ENCODE results near the gene NOTCH1. TPM values are rescaled to one million over a fixed set of nuclear protein-coding genes. Genes with fewer than 3 reads are reported as not detected.

The NOTCH1 gene
- total and polyA plus RNA-seq, 12 donors = 0.81 to 31.5 (median 24.0) TPM

- Histone ChIP-seq H3K27me3 (peaks cover 4% of the 10 kb centered on the region), H3K36me3 (replicated peaks in 1 of 2) (no peaks in the 10 kb centered on the region), H3K27ac (no peak overlapping the region), H3K4me3 (no peak overlapping the region), H3K9me3 (replicated peaks in 1 of 3) (no peaks in the 10 kb centered on the region), H3K4me1 (replicated peaks in 1 of 2) (peaks cover 4 to 18% of the 10 kb centered on the region in 2 donors)
- 31 to 36% (median 34%) methylated on average over 13 to 22 of the region's 22 CpGs for WGBS, 4 donors
- TF ChIP-seq, protein P1, sequence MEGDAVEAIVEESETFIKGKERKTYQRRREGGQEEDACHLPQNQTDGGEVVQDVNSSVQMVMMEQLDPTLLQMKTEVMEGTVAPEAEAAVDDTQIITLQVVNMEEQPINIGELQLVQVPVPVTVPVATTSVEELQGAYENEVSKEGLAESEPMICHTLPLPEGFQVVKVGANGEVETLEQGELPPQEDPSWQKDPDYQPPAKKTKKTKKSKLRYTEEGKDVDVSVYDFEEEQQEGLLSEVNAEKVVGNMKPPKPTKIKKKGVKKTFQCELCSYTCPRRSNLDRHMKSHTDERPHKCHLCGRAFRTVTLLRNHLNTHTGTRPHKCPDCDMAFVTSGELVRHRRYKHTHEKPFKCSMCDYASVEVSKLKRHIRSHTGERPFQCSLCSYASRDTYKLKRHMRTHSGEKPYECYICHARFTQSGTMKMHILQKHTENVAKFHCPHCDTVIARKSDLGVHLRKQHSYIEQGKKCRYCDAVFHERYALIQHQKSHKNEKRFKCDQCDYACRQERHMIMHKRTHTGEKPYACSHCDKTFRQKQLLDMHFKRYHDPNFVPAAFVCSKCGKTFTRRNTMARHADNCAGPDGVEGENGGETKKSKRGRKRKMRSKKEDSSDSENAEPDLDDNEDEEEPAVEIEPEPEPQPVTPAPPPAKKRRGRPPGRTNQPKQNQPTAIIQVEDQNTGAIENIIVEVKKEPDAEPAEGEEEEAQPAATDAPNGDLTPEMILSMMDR (IDR thresholded peaks at IDR 0.05) = no peak
- no peak for TF ChIP-seq POLR2A (IDR thresholded peaks at IDR 0.05)
- DNase-seq = no peak
- intact Hi-C loops (cut with DNase I) = no loop called here
Measured at GRCh38 chr9:136587944-136588662, 42.3 kb upstream of the NOTCH1 start.

- peak in 6 of 7 donors; percentile 53 to 74 (median 60) for DNase-seq
- Histone ChIP-seq H3K27ac (no peak overlapping the region), H3K4me3 (no peak overlapping the region), H3K27me3 (peaks cover 4% of the 10 kb centered on the region), H3K4me1 (replicated peaks in 1 of 2) (peaks cover 4 to 18% of the 10 kb centered on the region in 2 donors), H3K36me3 (replicated peaks in 1 of 2) (no peaks in the 10 kb centered on the region), H3K9me3 (replicated peaks in 1 of 3) (no peaks in the 10 kb centered on the region)
- WGBS, 4 donors = 22 to 33% (median 31%) methylated on average over 12 to 33 of the region's 33 CpGs
- TF ChIP-seq, protein P1 (IDR thresholded peaks at IDR 0.05) = no peak
- TF ChIP-seq POLR2A (IDR thresholded peaks at IDR 0.05) = no peak
- intact Hi-C loops (cut with DNase I) = no loop called here
Measured at GRCh38 chr9:136587145-136587943, 41.5 kb upstream of the NOTCH1 start.

- 72 to 78% (median 74%) methylated on average over 20 to 21 of the region's 21 CpGs for WGBS, 4 donors
- no peak for DNase-seq
- Histone ChIP-seq H3K4me1 (replicated peaks in 1 of 2) (peaks cover 4 to 18% of the 10 kb centered on the region in 2 donors), H3K36me3 (replicated peaks in 1 of 2) (no peaks in the 10 kb centered on the region), H3K9me3 (replicated peaks in 1 of 3) (no peaks in the 10 kb centered on the region), H3K27me3 (peaks cover 4% of the 10 kb centered on the region), H3K27ac (no peak overlapping the region), H3K4me3 (no peak overlapping the region)
- TF ChIP-seq, protein P1 (IDR thresholded peaks at IDR 0.05) = no peak
- no peak for TF ChIP-seq POLR2A (IDR thresholded peaks at IDR 0.05)
- intact Hi-C loops (cut with DNase I) = no loop called here
Measured at GRCh38 chr9:136586391-136586953, 40.6 kb upstream of the NOTCH1 start.

DNA sequence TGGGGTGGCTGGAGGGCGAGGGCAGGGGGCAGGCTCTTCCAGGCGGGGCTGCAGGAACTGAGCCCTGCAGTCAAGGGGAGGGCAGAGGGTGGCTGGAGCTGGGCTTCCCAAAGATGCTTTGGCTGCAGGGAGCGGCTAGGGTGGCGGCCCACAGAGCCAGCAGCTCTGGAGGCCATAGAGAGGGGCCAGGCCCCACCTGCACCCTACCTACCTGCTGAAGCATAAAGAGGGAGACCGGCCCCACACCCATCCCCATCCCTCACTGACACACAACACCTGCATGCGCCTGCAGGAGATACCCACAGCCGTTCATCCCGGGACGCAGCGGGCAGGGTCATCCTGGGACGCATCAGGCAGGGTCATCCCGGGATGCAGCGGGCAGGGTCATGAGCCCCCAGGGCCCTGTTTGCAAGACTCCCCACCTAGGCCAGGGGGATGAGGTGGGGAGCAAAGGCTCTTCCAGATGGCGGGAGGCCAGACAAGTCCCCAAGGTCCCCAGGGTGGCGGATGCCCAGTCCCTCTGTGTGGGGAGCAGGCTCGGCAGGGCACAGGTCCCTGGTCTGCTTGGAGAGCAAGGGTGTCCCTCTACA lies 39.8 kb upstream of the NOTCH1 start:
- H3K27ac ChIP-seq = no peak overlapping the region
- TF ChIP-seq POLR2A (IDR thresholded peaks at IDR 0.05) = no peak
- TF ChIP-seq, protein P1 (IDR thresholded peaks at IDR 0.05) = no peak
- 80 to 92% (median 83%) methylated on average over 13 to 16 of the region's 16 CpGs; no CpG with 5 or more reads in 1 of the 4 donors for WGBS, 4 donors
- no peak overlapping the region for H3K4me3 ChIP-seq
- H3K36me3 ChIP-seq (replicated peaks in 1 of 2) = no peaks in the 10 kb centered on the region
- H3K9me3 ChIP-seq (replicated peaks in 1 of 3) = no peaks in the 10 kb centered on the region
- no peak for DNase-seq
- peaks cover 4 to 12% of the 10 kb centered on the region in 2 donors for H3K4me1 ChIP-seq (replicated peaks in 1 of 2)
- intact Hi-C loops (cut with DNase I) = no loop called here
- peaks cover 4% of the 10 kb centered on the region for H3K27me3 ChIP-seq

Measured in adrenal gland (tissue), 12 donors.